ENCODE measurements around the gene BFSP2. TPM values are rescaled to one million over a fixed set of nuclear protein-coding genes. Genes with fewer than 3 reads are reported as not detected.

BFSP2 gene
- total RNA-seq, 4 donors from 2014 or later, result not detected

DNA sequence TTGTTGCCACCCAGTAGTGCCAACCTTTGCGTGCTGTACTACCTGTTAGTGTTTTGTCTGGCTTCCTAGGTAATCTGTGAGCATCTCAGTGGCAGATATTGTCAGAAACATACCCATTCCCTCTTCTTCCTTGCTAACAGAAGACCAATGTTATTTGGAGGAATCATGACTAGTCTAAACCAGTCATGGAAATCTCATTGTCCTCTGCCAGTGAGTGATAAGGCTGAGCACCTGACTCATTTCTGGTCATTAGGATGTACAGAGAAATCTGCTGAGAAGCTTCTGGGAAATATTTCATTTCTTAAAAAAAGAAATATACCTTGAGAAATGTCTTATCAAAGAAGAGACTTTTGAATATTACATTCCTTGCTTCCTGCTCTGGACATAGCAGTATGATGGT lies 103.6 kb downstream of the BFSP2 start:
- no peaks in the 10 kb centered on the region for H3K27me3 ChIP-seq
- H3K36me3 ChIP-seq, result no peaks in the 10 kb centered on the region
- no peaks in the 10 kb centered on the region for H3K9me3 ChIP-seq
- no peak overlapping the region for H3K27ac ChIP-seq
- DNase-seq, result no peak
- TF ChIP-seq, protein P1, sequence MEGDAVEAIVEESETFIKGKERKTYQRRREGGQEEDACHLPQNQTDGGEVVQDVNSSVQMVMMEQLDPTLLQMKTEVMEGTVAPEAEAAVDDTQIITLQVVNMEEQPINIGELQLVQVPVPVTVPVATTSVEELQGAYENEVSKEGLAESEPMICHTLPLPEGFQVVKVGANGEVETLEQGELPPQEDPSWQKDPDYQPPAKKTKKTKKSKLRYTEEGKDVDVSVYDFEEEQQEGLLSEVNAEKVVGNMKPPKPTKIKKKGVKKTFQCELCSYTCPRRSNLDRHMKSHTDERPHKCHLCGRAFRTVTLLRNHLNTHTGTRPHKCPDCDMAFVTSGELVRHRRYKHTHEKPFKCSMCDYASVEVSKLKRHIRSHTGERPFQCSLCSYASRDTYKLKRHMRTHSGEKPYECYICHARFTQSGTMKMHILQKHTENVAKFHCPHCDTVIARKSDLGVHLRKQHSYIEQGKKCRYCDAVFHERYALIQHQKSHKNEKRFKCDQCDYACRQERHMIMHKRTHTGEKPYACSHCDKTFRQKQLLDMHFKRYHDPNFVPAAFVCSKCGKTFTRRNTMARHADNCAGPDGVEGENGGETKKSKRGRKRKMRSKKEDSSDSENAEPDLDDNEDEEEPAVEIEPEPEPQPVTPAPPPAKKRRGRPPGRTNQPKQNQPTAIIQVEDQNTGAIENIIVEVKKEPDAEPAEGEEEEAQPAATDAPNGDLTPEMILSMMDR (IDR thresholded peaks at IDR 0.05), result no peak
- no peak for TF ChIP-seq POLR2A (IDR thresholded peaks at IDR 0.05)
- no peaks in the 10 kb centered on the region for H3K4me1 ChIP-seq
- no peak overlapping the region for H3K4me3 ChIP-seq
- intact Hi-C loops (cut with DNase I; ENCODE audit: low total_unique reads), result no loop called here

DNA sequence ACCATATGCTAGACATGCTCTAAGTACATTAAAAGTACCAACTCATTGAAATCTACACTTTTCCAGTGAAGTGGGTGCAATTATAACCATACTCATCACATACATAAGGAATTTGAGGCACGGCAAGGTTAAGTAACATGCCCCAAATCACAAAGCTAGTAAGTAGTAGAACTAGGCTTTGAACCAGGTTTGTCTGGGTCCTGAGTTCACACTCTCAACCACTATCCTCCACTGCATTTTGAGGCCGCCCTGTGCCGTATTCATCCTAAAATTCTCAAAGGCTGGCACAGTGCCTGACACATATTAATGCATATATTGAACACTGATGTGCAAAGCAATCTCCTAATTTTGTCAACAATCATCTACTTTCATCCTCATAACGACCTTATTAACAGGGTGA lies 104.9 kb downstream of the BFSP2 start:
- TF ChIP-seq, protein P1 (IDR thresholded peaks at IDR 0.05), result no peak
- TF ChIP-seq POLR2A (IDR thresholded peaks at IDR 0.05), result no peak

DNA sequence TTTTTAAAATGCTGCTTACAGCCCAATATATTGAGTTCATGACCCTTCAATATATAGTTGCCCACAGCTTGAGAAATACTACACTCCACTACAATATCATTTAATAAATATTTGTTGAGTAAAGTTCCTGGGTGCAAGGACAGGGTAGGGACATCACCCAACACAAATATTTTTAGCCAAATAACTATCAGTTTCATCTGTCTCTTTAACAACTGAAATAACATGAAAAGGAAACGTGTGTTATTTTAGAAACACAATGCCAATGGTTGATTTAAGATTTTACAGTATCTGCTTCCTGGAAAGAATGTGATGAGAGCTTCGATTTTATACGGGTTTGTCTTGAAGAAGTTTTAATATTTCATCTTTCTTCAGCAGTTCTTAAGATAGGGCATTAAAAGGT lies 106.0 kb downstream of the BFSP2 start:
- no peaks in the 10 kb centered on the region for H3K9me3 ChIP-seq
- intact Hi-C loops (cut with DNase I; ENCODE audit: low total_unique reads), result no loop called here
- H3K27me3 ChIP-seq, result no peaks in the 10 kb centered on the region
- no peaks in the 10 kb centered on the region for H3K36me3 ChIP-seq
- TF ChIP-seq, protein P1 (IDR thresholded peaks at IDR 0.05), result no peak
- no peak for TF ChIP-seq POLR2A (IDR thresholded peaks at IDR 0.05)
- no peaks in the 10 kb centered on the region for H3K4me1 ChIP-seq
- H3K27ac ChIP-seq, result no peak overlapping the region
- H3K4me3 ChIP-seq, result no peak overlapping the region
- DNase-seq, result no peak

More for the DNA sequence above, 104.9 kb downstream of the BFSP2 start:
- Histone ChIP-seq H3K9me3 (no peaks in the 10 kb centered on the region), H3K27ac (no peak overlapping the region), H3K4me3 (no peak overlapping the region), H3K4me1 (no peaks in the 10 kb centered on the region), H3K27me3 (no peaks in the 10 kb centered on the region), H3K36me3 (no peaks in the 10 kb centered on the region)
- no peak for DNase-seq
- intact Hi-C loops (cut with DNase I; ENCODE audit: low total_unique reads), result no loop called here

DNA sequence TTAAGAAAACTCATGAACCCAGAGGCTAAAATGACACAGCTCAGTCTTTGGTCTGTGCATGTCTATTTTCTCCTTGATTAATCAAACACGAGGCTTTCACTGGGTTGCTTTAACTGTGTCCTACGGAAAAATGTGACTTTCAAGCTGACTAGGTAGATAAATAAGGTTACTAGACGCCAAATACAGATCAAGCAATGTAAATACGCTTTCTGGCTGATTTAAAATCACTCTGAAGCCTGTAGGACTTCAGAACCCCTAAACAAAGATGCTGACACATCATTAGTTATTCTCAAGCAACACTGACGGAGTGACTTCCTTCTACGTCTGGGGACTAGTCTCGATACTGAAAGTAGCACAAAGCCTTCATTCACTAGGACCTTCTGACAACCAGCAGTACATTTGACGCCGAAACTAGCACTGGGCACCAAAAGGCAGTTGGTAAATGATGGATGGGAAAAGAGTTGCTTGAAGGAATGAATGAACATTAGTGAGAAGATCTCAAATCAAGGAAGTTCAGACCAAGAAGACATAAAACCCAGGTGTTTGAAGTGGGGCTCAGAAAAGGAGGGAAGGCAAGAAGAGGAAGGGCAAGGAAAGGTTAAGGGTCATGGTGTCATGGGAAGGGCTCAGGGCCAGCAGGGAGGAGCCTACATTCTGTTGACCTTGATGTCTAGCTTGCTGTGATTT lies 106.5 kb downstream of the BFSP2 start:
- H3K27me3 ChIP-seq, result no peaks in the 10 kb centered on the region
- no peak overlapping the region for H3K27ac ChIP-seq
- no peaks in the 10 kb centered on the region for H3K4me1 ChIP-seq
- H3K36me3 ChIP-seq, result no peaks in the 10 kb centered on the region
- DNase-seq, result no peak
- no peaks in the 10 kb centered on the region for H3K9me3 ChIP-seq
- intact Hi-C loops (cut with DNase I; ENCODE audit: low total_unique reads), result no loop called here
- no peak overlapping the region for H3K4me3 ChIP-seq
- no peak for TF ChIP-seq POLR2A (IDR thresholded peaks at IDR 0.05)
- TF ChIP-seq, protein P1 (IDR thresholded peaks at IDR 0.05), result no peak

DNA sequence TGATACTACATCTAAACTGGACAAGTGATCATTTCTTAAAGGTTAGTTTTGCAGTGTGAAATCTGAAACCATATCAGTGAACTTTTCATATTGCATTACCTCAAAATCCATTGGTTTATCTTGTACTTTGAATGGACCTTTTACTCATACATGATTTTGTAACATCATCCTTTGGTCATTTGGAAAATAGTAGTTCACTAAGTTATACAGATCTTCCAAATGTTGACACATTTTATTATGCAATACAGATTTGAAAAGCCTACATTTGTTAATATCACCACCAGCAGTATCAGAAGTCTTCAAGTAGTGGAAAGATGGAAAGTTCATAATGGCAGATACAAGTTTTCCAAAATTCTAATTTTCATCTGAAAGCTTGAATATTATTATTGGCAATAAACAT lies 109.6 kb downstream of the BFSP2 start:
- Histone ChIP-seq H3K4me3 (no peak overlapping the region), H3K27ac (no peak overlapping the region)
- TF ChIP-seq, protein P1 (IDR thresholded peaks at IDR 0.05), result no peak
- no peak for TF ChIP-seq POLR2A (IDR thresholded peaks at IDR 0.05)

More for the DNA sequence above, 109.6 kb downstream of the BFSP2 start:
- intact Hi-C loops (cut with DNase I; ENCODE audit: low total_unique reads), result no loop called here
- Histone ChIP-seq H3K4me1 (no peaks in the 10 kb centered on the region), H3K9me3 (no peaks in the 10 kb centered on the region), H3K27me3 (no peaks in the 10 kb centered on the region), H3K36me3 (no peaks in the 10 kb centered on the region)
- no peak for DNase-seq
